Kidney capillary endothelial cell (primary cell): ENCODE data around the gene CBX6.
"Not testable (repeated sequence)": the region's sequence is repeated elsewhere in the genome, so short reads cannot be mapped to it uniquely, and the experiment has no call there.

Experiments used
- DNase-seq: peaks from one replicate; pipeline ENCODE4 v3.0.0-alpha.2; 2018; ENCODE audit warnings: low spot score

Gene CBX6

DNA sequence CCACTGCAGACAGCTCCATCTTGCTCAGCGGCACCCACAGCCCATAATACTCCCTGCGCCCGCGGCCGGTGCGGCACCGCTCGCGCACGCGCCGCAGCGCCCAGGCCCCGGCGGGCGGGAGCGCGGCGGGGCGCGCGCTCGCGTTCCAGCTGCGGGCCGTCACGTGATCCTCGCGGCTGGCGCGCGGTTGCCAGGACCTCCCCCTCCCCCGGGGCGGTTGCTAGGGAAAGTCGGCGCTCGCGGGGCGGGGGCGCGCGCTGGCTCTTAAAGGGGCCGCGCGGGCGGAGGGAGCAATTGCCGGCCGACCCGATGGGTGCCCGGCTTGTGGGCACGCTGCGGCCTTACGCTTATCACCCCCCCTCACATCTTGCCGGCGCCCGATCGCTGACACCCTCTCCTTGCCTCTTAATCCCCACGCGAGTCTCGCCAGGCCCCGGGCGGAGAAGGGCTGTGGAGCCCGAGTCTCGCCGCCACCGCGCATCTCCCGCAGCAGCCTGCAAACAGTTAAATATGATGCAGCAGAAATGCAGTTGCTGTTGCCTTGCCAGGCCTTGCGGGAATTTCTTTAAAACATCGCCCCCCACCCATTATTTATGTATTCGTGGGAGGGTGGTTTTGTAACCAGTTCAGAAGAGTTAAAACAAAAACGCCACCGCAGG lies at the start of gene CBX6:
Gene CBX6, minus strand, starts transcription at position 45 of the 659 bp plus-strand sequence. Its CDS starts 26 bp downstream, at position 19.
- DNase-seq = peak; percentile 90

DNA sequence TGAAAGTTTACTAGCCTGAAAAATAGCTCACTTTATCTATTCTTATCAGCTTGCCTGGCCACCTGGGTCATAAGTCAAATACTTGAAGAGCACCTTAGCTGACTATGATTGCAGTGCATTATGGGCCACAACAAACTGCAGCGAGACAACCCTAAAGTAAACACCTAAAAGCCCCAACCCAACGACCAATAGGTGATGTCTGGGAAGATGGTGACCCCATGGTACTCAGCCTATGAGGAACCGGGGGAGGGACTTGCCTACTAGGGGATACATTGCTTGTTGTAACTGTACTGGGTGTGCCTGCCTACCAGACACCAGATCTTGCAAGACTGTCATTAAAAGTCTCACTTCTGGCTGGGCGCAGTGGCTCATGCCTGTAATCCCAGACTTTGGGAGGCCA lies 49.8 kb upstream of the CBX6 start:
- DNase-seq = no peak

DNA sequence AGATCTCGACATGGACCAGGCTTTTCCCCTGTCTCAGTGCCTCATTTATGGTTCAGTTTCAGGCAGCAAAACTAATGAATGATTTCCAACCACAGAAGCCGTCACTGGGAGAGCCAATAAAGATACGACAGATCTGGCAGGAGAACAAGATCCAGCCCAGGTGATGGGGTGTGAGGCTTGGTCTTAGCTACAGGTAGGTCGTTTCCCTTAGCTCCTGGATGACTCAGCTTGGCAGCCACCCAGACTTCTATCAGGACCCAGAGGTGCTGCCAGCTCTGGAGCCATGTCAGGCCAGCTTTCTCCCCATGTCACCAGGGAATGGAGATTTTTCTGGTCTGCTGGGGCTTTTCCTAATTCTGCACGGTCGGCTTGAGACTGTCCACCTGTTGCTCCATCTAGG lies 49.1 kb upstream of the CBX6 start:
- DNase-seq = no peak

DNA sequence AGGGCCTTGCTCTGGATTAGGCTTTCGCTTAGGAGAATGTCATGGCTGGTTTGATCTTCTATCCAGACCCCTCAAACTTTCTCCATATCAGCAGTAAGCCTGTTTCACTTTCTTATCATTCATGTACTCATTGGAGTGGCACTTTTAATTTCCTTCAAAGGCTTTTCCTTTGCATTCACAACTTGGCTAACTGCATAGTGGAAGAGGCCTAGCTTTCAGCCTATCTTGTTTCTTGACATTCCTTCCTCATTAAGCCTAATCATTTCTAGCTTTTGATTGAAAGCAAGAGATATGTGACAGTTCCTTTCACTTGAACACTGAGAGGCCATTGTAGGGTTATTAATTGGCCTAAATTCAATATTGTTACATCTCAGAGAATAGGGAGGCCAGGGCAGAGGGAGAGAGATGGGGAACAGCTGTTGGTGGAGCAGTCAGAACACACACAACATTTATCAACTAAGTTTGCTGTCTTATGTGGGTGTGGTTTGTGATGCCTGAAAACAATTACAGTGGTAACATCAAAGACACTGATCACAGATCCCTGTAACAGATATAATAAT lies 47.7 kb upstream of the CBX6 start:
- DNase-seq = no peak

DNA sequence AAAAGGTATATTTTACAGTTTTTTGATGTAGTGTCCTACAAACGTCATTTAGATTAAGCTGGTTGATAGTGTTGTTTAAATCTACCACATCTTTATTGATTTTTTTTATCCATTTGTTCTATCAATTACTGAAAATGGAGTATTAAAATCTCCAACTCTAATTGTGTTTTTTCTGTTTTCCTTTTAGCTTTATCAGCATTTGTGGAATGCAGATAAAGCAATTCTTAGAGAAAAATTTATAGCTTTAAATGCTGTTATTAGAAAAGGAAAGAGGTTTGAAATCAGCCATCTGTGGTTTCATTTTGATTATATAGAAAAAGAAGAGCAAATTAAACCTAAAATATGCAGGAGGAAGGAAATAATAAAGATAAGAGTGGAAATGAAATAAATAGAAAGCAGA lies 39.4 kb upstream of the CBX6 start:
- DNase-seq = no peak

DNA sequence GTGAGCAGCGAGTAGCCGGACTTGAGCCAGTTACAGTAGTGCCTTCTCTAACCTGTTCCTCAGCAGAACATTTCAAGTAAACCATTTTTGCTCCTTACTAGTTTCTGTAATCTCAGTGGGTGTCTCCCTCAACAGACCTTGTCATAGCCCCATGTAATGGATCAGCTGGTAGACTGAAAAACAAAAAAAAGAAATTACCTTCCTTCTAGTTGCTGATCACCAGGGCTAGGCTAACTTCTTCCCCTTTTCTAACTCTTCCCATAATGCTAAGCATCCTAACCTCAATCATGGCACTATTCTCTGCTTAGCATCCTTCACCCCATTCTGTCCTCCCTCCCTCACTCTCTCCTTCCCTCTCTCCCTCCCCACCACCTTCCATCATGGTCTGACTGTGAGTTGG lies 35.8 kb upstream of the CBX6 start:
- no peak for DNase-seq

DNA sequence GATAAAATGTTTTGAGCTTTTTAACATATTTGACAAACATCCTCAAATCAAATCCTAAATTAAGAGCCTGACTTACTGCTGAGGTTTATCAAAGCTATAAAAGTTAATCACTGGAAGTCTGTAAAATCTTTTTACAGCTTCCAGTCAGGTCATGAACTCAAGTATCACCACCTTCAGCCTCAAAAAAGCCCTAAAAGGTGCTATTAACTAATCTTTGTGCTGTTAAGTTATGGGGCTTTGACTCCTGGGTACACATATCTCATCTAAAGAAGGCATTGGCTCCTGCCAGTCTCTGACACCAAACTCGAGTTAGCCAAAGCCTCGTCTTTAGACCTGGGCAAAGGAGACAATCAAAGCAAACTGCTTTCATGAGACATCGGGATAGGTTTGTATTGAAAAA lies 34.0 kb upstream of the CBX6 start:
- no peak for DNase-seq

DNA sequence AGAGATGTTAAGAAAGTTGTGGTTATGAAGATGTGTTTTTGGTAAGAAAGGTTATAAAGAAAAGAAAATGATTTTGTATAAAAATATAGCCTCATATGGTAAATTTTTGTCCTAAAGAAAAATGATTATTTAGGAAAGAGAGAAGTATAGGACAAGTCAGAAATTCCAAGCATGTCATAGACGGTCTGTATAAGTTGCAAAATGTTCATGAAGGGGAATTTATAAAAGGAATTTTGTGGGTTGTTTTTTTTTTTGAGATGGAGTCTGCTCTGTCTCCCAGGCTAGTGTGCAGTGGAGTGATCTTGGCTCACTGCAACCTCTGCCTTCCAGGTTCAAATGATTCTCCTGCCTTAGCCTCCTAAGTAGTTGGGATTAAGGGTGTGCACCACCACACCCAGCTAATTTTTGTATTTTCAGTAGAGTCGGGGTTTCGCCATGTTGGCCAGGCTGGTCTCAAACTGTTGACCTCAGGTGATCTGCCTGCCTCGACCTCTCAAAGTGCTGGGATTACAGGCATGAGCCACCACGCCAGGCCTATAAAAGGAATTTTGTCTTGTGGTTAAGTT lies 32.1 kb upstream of the CBX6 start:
- DNase-seq = not testable (repeated sequence)

DNA sequence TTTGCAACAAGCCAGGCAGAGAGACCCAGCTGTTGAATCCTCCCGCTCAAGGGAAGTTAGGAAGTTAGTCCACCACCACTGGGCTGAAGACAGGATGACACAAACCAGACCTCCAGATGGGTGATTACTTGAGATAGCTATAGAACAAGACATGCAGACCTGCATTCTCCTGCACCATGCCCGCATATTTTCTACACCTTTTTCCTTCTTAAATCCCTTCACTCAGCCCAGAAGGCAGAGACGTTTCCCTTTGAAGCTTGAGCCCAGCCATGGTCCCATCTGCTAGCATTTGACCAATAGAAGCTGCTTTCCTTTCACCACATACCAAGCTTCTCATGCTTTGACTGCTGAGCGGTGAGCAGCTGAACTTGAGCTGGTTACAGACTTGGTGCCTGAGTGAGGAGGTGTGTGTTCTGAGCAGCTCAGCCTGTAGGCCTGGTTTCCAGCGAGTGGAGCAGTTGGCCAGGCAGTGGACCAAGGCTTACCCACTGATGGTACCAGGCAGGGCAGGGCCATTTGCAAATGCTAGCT lies 29.2 kb upstream of the CBX6 start:
- no peak for DNase-seq

DNA sequence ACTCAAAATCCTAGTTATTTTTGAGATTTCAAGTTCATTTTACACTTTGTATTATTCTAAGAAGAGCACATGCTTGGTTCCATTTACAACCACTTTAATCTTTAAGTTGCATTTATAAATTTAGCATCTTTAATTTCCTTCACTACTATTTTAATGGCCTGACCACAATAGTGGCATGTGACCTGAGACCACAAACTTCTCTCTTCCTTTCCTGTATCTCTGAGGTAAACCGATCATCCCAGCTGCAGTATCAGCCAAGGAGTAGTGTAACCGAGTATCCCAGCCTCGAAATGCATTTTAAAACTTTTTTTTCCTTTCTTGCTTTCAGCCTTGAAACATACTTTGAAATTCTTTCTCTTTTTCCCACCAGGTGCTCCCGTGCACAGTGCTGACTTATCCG lies 28.7 kb upstream of the CBX6 start:
- DNase-seq = no peak

DNA sequence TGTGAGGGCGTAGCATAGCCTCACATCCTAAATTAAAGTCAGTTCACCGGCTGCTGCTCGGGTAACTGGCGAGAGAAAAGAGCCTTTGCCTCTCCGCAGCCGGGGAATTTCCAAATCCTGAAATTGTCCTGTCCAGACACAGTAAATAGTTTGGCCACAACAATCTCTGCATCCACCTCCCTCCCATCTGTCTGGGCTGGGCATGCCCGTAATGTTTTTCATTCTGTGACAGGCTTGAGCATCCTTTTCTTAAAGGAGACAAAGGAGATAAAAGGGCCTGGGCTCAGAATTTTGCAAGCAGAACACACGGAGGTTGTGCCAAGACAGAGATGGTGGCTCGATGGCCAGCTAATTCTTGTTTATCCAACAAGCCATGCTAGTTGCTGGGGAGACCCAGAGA lies 19.2 kb upstream of the CBX6 start:
- DNase-seq = no peak

DNA sequence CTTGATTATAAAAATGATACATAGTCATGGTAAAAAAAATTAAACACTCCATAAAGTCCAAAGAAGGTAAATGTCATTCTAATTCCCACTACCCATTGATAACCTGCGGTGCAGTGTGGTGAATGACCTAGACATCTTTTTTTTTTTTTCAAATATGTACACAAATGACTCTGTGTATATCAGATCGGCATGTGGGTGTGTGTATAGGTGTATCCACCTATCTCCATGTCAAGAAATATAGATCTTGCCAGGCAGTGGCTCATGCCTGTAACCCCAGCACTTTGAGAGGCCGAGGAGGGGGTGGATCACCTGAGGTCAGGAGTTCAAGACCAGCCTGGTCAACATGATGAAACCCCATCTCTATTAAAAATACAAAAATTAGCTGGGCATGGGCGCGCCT lies 18.4 kb upstream of the CBX6 start:
- DNase-seq = no peak

DNA sequence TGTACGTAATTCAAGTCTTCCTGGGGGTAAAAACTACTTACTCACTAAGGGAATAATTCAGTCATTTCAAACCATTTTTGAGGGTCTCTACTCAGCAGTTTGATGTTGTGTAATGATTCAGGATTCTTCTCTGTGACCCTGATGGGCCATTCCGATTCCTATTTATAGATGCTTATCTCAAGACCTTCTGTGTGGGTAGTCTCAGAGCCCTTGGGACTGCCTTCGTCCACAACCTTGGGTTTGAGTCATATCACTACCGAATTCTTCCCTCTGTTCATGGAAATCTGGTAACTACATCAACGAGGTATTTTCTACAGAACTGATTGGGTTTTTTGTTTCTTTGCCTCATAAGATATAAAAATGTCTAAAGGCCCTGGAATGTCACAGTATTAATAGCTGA lies 14.3 kb upstream of the CBX6 start:
- no peak for DNase-seq

DNA sequence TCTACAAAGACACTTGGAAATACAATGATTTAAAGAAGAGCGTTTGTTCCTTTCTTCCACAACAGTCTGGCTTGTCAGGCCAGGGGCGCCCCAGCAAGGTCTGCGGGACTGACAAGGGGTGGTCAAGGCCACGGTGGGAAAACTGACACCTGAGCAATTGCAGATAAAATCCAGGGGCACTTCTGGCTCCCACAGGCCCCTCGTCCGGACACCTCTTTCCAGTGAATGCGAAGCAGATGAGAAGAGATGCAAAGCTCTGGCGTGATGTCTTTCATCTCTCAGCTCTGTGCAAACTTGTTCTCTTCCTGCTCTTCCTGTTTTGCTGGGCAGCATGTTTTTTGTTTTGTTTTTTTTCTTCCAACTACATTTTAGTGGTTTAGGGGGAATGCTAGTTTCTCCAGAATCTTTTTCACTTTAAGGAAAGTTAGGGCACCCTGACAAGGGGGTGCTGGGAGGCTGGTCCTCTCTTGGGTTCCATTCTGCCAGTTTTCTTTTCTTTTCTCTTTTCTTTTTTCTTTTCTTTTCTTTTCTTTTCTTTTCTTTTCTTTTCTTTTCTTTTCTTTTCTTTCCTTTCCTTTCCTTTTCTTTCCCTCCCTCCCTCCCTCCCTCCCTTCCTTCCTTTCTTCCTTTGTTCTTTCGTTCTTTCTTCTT lies 11.1 kb upstream of the CBX6 start:
- DNase-seq = no peak

DNA sequence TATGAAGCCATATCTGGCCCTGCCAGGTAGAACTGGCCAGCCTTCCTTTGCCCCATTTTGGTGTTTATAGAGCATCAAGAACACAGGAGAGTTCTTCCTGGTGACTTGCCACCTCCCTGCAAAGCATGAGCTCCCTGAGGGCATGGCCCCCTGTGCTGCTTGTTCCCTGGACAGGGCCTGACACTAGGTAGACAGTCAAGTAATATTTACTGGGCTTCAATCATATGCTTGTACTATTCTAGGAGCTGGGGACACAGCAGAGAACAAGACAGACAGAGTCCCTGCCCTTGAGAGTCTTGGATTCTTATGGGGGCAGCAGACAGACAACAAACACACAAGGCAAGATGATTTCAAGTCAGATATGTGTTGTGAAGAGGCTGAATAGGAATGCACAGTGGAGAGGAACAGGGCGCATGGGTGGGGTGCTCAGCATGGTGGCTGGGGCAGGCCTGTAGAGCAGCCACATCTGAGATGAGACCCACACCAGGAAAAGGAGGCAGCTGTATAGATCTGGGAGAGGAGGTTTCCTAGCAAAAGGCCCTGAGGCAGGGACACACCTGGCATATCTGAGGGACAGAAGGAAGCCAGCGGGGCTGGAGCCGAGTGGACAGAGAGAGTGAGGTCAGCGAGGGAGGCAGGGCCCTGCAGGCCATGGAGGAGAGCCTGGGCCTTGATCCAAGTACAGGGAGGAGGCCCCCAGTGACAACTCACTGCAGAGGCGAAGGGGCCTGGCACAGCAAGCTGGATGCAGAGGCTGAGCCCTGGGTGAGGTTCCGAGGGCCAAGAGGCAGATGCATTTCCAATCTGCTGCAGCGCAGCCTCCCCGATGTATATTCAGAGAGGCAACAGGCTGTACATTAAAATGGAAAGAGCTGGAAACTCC lies 10.2 kb upstream of the CBX6 start:
- DNase-seq = no peak

DNA sequence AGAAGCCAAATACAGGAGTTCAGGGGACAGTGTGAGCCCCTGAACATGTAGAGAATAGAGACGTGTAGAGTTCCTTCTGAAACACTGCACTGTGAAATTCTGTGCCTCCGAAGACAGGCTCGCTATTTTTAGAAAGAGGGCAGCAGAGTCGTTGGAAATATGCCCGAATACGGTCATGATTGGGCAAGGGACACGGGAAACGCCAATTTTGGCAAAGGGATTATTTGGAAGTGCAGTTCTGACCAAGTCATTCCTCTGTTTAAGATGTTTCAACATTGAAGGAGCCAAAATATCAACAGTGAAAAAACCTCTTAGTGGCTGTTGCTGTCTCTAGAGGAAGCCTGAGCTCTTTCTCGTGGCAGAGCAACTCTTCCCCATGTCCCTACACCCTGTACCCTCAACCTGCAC lies 9.5 kb upstream of the CBX6 start:
- DNase-seq = no peak

DNA sequence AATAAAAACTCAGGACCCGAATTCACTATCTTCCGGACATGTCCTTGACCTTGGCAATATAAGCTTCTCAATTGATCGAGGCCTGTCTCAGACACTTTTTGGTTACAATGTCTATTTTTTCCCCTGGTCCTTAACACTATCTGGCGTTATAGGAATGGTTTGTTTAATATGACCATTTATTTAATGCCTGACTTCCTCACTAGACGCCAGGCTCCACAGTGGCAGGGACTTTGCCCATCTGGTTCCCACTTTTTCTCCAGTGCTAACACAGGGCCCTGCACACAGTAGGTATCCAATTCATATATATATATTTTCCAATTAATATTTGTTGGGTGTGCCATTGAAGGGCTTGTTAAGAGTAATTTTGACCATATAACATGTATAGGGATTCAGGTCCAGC lies 7.9 kb upstream of the CBX6 start:
- DNase-seq = no peak

DNA sequence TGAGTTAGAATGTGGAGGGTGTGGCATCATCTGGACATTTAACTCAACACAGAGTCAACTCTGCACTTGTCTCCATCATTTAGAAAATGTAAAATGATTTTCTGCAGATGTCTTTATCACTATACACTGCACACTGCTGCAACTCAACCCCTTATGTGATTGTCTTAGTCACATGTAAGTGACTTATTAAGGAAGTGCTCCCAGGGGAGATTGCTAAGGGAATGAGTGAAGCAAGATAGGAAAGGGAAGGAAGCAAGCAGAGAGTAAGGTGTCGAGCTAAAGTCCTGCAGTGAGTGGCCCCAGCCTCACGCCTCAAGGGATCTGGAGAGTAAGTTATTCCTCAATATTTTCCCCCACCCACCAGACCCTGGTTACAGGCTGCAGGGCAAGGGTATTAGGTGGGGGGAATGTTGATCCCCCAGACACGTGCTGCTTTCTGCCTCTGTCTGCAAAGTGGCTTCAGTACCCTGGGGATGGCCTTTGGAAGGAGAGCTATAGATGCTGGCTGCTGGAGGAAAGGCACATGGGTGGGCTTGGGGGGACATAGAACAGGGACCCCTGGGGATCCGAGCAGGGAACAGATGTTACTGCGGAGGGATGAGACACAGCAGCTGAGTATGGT lies 7.2 kb upstream of the CBX6 start:
- DNase-seq = no peak

DNA sequence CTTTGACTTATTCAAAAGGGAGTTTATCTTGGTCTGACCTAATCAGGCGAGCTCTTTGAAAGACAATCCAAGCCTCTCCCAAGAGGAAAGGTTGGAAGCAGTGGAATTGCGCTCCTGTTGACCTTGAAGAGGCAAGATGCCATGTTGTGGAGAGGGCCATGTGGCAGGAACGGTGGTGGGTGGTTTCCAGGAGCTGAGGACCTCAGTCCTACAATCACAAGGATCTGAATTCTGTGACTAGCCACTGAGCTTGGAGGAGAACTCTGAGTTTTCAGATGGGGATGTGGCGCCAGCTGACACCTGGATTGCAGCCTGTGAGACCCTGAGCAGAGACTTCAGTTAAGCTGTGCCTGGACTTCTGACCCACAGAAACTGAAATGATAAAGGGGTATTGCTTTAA lies 6.0 kb upstream of the CBX6 start:
- no peak for DNase-seq

DNA sequence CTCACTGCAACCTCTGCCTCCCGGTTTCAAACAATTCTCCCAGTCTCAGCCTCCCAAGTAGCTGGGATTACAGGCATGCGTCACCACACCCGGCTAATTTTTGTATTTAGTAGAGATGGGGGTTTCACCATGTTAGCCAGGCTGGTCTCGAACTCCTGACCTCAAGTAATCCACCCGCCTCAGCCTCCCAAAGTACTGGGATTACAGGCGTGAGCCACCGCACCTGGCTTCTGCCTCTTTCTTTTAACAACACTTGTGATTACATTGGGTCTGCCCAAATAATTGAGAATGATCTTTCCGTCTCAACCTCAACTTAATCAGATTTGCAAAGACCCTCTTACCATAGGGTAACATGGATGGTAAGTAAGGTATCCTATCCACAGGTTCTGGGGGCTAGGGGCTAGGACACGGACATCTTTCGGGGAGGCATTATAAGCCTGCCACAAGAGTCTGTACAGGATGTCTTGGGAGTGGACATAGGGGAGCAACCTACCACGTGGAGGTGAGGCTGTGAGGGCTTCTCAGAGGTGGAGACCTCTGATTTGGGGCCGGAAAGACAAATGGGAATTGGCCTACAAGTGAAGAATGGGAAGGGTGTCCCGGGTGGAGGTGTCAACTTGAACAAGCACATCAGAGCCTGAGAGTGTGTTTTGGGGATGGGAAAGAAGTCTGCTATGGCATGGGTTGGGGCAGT lies 2.7 kb upstream of the CBX6 start:
- no peak for DNase-seq
